ENCODE measurements around the gene C10orf95.

C10orf95 gene

GRCh38 chr10:102452672-102453340, 1.5 kb upstream of the C10orf95 start (continued):
- peak; percentile 85; the same call in 1 of the 2 replicates for TF ChIP-seq ZNF639 (tag by site-specific recombination; IDR thresholded peaks at IDR 0.05)
- TF ChIP-seq PRDM1 (tag by site-specific recombination; IDR thresholded peaks at IDR 0.05) = peak; percentile 75
- TF ChIP-seq KLF1 (tag by site-specific recombination; IDR thresholded peaks at IDR 0.05) = 0 out of 2 replicates have a peak, but pooled peaks have one; percentile 4
- peak; percentile 86 for TF ChIP-seq IKZF3 (tag by site-specific recombination; IDR thresholded peaks at IDR 0.05)
- TF ChIP-seq SCRT1 (tag by site-specific recombination; IDR thresholded peaks at IDR 0.05; ENCODE audit: borderline replicate concordance) = peak; percentile 16; the same call in 1 of the 2 replicates
- TF ChIP-seq ZNF510 (tag by site-specific recombination; IDR thresholded peaks at IDR 0.05; ENCODE audit: insufficient replicate concordance) = no peak
- TF ChIP-seq ZBTB21 (tag by site-specific recombination; IDR thresholded peaks at IDR 0.05) = peak; percentile 94
- no peak for TF ChIP-seq KLF9 (tag by site-specific recombination; IDR thresholded peaks at IDR 0.05; ENCODE audit: low read depth)
- TF ChIP-seq ZNF324 (tag by site-specific recombination; IDR thresholded peaks at IDR 0.05) = no peak; the same call in none of the 2 replicates
- peak; percentile 71; the same call in 1 of the 2 replicates for TF ChIP-seq ZNF184 (tag by site-specific recombination; IDR thresholded peaks at IDR 0.05)
- TF ChIP-seq ZNF394 (tag by site-specific recombination; IDR thresholded peaks at IDR 0.05; ENCODE audit: borderline replicate concordance) = peak; percentile 80; the same call in 1 of the 2 replicates
- TF ChIP-seq, protein P1, sequence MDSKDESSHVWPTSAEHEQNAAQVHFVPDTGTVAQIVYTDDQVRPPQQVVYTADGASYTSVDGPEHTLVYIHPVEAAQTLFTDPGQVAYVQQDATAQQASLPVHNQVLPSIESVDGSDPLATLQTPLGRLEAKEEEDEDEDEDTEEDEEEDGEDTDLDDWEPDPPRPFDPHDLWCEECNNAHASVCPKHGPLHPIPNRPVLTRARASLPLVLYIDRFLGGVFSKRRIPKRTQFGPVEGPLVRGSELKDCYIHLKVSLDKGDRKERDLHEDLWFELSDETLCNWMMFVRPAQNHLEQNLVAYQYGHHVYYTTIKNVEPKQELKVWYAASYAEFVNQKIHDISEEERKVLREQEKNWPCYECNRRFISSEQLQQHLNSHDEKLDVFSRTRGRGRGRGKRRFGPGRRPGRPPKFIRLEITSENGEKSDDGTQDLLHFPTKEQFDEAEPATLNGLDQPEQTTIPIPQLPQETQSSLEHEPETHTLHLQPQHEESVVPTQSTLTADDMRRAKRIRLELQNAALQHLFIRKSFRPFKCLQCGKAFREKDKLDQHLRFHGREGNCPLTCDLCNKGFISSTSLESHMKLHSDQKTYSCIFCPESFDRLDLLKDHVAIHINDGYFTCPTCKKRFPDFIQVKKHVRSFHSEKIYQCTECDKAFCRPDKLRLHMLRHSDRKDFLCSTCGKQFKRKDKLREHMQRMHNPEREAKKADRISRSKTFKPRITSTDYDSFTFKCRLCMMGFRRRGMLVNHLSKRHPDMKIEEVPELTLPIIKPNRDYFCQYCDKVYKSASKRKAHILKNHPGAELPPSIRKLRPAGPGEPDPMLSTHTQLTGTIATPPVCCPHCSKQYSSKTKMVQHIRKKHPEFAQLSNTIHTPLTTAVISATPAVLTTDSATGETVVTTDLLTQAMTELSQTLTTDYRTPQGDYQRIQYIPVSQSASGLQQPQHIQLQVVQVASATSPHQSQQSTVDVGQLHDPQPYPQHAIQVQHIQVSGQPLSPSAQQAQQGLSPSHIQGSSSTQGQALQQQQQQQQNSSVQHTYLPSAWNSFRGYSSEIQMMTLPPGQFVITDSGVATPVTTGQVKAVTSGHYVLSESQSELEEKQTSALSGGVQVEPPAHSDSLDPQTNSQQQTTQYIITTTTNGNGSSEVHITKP (tag by site-specific recombination; IDR thresholded peaks at IDR 0.05) = peak; percentile 94
- peak; percentile 64 for TF ChIP-seq ZXDB (tag by site-specific recombination; IDR thresholded peaks at IDR 0.05)
- no peak for TF ChIP-seq ZNF404 (tag by site-specific recombination; IDR thresholded peaks at IDR 0.05)
- peak; percentile 84 for TF ChIP-seq ZFP37 (tag by site-specific recombination; IDR thresholded peaks at IDR 0.05)
- TF ChIP-seq ZEB2 (tag by site-specific recombination; IDR thresholded peaks at IDR 0.05) = peak; percentile 91
- no peak for TF ChIP-seq ZNF585B (tag by site-specific recombination; IDR thresholded peaks at IDR 0.05)
- TF ChIP-seq ZNF76 (tag by site-specific recombination; IDR thresholded peaks at IDR 0.05; ENCODE audit: borderline replicate concordance, low read depth) = 0 out of 2 replicates have a peak, but pooled peaks have one; percentile 14
- TF ChIP-seq ZNF610 (tag by site-specific recombination; IDR thresholded peaks at IDR 0.05; ENCODE audit: borderline replicate concordance) = no peak
- TF ChIP-seq, protein P2, sequence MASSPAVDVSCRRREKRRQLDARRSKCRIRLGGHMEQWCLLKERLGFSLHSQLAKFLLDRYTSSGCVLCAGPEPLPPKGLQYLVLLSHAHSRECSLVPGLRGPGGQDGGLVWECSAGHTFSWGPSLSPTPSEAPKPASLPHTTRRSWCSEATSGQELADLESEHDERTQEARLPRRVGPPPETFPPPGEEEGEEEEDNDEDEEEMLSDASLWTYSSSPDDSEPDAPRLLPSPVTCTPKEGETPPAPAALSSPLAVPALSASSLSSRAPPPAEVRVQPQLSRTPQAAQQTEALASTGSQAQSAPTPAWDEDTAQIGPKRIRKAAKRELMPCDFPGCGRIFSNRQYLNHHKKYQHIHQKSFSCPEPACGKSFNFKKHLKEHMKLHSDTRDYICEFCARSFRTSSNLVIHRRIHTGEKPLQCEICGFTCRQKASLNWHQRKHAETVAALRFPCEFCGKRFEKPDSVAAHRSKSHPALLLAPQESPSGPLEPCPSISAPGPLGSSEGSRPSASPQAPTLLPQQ (tag by site-specific recombination; IDR thresholded peaks at IDR 0.05) = peak; percentile 71; the same call in 1 of the 2 replicates
- TF ChIP-seq HOXD13 (CRISPR knock-in tag; IDR thresholded peaks at IDR 0.05; ENCODE audit: borderline replicate concordance) = no peak
- peak; percentile 64; the same call in 1 of the 2 replicates for TF ChIP-seq ZNF501 (tag by site-specific recombination; IDR thresholded peaks at IDR 0.05)
- TF ChIP-seq ZNF138 (tag by site-specific recombination; IDR thresholded peaks at IDR 0.05; ENCODE audit: borderline replicate concordance) = no peak
- peak; percentile 45 for TF ChIP-seq ZBTB48 (tag by site-specific recombination; IDR thresholded peaks at IDR 0.05)
- peak; percentile 78 for TF ChIP-seq ZBTB20 (tag by site-specific recombination; IDR thresholded peaks at IDR 0.05)
- 0 out of 2 replicates have a peak, but pooled peaks have one; percentile 47 for TF ChIP-seq KLF10 (tag by site-specific recombination; IDR thresholded peaks at IDR 0.05)
- TF ChIP-seq, protein P3, sequence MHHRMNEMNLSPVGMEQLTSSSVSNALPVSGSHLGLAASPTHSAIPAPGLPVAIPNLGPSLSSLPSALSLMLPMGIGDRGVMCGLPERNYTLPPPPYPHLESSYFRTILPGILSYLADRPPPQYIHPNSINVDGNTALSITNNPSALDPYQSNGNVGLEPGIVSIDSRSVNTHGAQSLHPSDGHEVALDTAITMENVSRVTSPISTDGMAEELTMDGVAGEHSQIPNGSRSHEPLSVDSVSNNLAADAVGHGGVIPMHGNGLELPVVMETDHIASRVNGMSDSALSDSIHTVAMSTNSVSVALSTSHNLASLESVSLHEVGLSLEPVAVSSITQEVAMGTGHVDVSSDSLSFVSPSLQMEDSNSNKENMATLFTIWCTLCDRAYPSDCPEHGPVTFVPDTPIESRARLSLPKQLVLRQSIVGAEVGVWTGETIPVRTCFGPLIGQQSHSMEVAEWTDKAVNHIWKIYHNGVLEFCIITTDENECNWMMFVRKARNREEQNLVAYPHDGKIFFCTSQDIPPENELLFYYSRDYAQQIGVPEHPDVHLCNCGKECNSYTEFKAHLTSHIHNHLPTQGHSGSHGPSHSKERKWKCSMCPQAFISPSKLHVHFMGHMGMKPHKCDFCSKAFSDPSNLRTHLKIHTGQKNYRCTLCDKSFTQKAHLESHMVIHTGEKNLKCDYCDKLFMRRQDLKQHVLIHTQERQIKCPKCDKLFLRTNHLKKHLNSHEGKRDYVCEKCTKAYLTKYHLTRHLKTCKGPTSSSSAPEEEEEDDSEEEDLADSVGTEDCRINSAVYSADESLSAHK (tag by site-specific recombination; IDR thresholded peaks at IDR 0.05) = peak; percentile 36; the same call in 1 of the 2 replicates
- TF ChIP-seq ZNF449 (tag by site-specific recombination; IDR thresholded peaks at IDR 0.05) = peak; percentile 36; the same call in 1 of the 2 replicates
- TF ChIP-seq ZNF174 (tag by site-specific recombination; IDR thresholded peaks at IDR 0.05) = no peak
